Activated CD4-positive, CD25-positive, alpha-beta regulatory T cell treated with anti-CD3 and anti-CD28 coated beads, Interleukin-2, amount 50 U/mL, for 72 hours (primary cell): ENCODE results near the gene RASGEF1B.

Experiments
- DNase-seq: peaks from one replicate; pipeline ENCODE4 v3.0.0; 2021

The RASGEF1B gene

DNA sequence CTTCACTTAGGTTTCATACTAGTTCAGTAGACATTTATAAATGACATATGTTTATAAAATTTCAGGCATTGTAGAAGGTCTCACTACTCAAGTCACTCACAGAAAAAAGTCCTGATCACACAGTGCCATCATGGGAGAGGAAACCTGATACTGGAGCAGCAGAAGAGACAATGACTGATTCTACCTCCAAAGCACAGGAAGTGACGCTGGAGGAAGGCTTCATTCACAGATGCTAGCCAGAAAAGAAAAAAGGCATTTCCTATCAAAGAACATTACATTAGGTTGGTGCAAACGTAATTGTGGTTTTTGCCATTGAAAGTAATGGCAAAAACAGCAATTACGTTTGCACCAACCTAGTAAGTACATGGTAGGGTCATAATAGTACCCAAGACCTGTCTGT lies 79.5 kb downstream of the RASGEF1B start:
- DNase-seq, result no peak

DNA sequence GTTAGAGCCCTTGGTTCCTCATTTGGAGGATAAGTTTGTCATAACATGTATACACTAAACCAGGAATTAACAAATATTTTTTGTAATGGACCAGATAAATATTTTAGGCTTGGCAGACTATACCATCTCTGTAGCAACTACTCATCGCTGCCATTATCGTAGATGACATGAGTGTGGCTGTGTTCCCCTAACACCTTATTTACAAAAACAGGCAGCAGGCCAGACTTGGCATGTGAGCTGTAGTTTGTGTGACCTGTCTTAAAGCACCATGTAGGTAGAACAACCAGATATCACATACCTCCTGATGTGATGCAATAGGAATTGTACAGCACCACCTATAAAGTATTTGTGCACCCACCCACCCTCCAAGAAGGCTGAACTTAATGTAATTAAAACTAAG lies 82.0 kb downstream of the RASGEF1B start:
- no peak for DNase-seq

DNA sequence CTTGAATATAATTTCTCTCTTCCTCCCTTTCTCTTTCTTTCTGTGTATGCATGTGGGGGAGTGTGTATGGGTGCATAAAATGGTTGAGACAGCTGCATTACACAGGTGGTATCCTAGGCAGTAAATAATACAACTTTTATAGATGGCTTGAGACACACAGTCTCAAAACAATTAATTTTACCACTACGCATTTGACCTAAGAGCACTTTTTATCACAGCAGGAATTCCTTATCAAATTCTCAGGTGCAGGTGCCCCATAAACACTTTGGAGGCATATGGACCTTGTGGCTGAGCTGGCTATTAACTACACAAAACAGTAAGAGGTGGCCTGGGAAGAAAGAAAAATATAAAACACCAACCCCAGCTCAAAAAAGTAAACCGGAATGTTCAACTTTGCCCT lies 91.3 kb downstream of the RASGEF1B start:
- DNase-seq, result no peak

DNA sequence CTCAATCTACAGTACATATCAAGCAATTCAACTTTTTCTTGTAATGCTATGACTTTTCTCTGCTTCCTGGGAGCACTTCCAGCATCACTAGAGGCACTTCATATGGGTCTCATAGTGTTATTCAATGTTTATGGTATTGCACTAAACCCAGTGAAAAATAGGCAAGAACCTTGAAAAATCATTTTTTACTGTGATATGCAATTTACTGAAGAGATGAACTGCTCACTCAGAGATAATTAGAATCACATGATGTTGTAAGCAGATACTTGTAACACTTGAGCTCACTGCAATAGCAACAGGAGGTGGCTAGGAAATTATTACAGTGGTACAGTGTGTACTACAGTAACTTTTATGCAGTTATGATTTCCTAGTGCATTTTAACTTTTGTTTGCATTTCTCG lies 93.3 kb downstream of the RASGEF1B start:
- no peak for DNase-seq

GRCh38 chr4:81377191-81377590 lies 94.5 kb downstream of the RASGEF1B start:
- DNase-seq, result no peak

- no peak for DNase-seq
Measured at GRCh38 chr4:81376720-81377119, 95.0 kb downstream of the RASGEF1B start.
